Right lobe of liver (tissue), 6 donors: ENCODE results near the gene SH3RF2. TPM values are rescaled to one million over a fixed set of nuclear protein-coding genes. Genes with fewer than 3 reads are reported as not detected.

Experiments
- ATAC-seq, 4 donors: fragments of 200-7000 bp; cut with Tn5 transposase; one replicate each; pipeline ENCODE4 v1.9.1; 2020; ENCODE audit warnings: mild to moderate bottlenecking in 4 of 4, moderate library complexity in 4 of 4
- DNase-seq, 3 donors: peaks; one replicate each; pipeline ENCODE4 v3.0.0-alpha.2; 2020
- H3K27ac ChIP-seq, 3 donors: fragments of 200-600 bp; one replicate each; pipeline ENCODE4 v1.8.0; 2022
- H3K27me3 ChIP-seq, 2 donors: fragments of 200-600 bp; one replicate each; pipeline ENCODE4 v1.8.0; 2022
- H3K36me3 ChIP-seq, 4 donors: fragments of 200-600 bp; sonication (generic) in 1 of 4; one replicate each; pipeline versions ENCODE4 v1.5.1 to v1.8.0; 2017 to 2022; ENCODE audit warnings: control low read depth in 1 of 4
- H3K4me1 ChIP-seq, 4 donors: fragments of 200-600 bp; sonication (generic) in 1 of 4; one replicate each; pipeline versions ENCODE4 v1.5.1 to v1.8.0; 2017 to 2022; ENCODE audit warnings: control low read depth in 1 of 4
- H3K4me3 ChIP-seq, 3 donors: fragments of 200-600 bp; one replicate each; pipeline ENCODE4 v1.8.0; 2022
- H3K9me3 ChIP-seq, 4 donors: fragments of 200-600 bp; sonication (generic) in 1 of 4; one replicate each; pipeline versions ENCODE4 v1.5.1 to v1.8.0; 2017 to 2022; ENCODE audit warnings: control low read depth in 1 of 4
- POLR2A ChIP-seq: fragments of 450-650 bp; IDR thresholded peaks from one replicate; pipeline ENCODE4 v1.6.1; 2017; ENCODE audit warnings: antibody characterized with exemption, mild to moderate bottlenecking
- WGBS: methylation state at CpG from one replicate; pipeline ENCODE4 v1.1.6; 2018; ENCODE audit warnings: low coverage, low lambda C conversion rate; ENCODE audit not compliant: insufficient coverage; ENCODE audit errors: missing lambda C conversion rate; 5-methylcytosine and 5-hydroxymethylcytosine counted together
- intact Hi-C, 2 donors: fragments of 100-400 bp; cut with DNase I; formaldehyde crosslinking; loops; one replicate each; pipeline versions ENCODE4 v1.11.2 to v1.14.1; 2022
- total RNA-seq, 6 experiments: library from RNA; depleted of rRNA in 2 of 6; stranded (reverse); fragments of >200 nt in 2 of 6; fragmentation: NEBNext Ultra II Directional in 3 of 6; extraction: Animal tissue kit (Norgen Biotek cat#: 25700) in 3 of 6; gene quantifications; one replicate each; pipeline versions ENCODE4 v1.1.0 to v1.2.4, GENCODE V29; 2016 to 2023
- TF ChIP-seq, protein P1 (sequence below), 4 donors: fragments of 200-600 bp in 3 of 4; fragments of 450-650 bp in 1 of 4; IDR thresholded peaks; one replicate each; pipeline versions ENCODE4 v1.5.1 to v1.8.0; 2016 to 2022; ENCODE audit warnings: antibody characterized with exemption in 4 of 4, mild to moderate bottlenecking in 2 of 4
- donor health status: DM: no; HTN: yes; CAD: no.
- donor health status: DM: no; HTN: no; CAD: no.
- donor health status: DM: no; HTN: no; CAD: no.
- donor health status: DM: no; HTN: yes; CAD: no.
- donor health status: DM: no; HTN: yes; CAD: no.

SH3RF2 gene
- total RNA-seq, 6 experiments from 2014 or later: 2.7 to 20.6 (median 5.8) TPM

DNA sequence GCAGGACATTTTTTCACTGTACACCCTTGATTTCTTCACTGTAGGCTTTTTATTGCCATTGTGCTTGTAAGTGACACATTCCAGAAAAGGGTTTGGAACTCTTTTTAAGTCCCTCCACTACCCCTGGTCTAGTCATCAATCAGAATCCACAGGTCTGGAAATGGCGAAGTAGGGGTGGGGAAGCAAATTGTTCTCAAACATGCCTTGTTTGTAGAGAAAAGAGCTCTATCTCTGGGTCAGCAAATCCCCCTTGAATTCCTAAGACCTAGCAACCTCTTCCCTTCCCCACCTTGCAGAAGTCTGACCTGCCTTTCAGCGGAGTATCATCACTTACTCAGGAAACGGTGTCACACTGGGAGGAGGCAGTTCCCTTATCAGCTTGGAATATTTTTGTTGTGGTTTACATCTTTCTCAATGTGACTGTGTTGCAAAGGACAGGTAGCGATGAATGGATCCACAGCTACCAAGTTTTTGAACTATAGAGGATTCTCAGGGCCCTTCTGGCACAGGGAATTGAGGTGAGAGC, 3.2 kb downstream of the SH3RF2 start:
- DNase-seq (no peak), ATAC-seq (no peak)
- no peak overlapping the region for H3K27ac ChIP-seq
- H3K4me1 ChIP-seq: peaks cover 0 to 55% (median 13%) of the 10 kb centered on the region in 4 donors
- H3K27me3 ChIP-seq: no peaks in the 10 kb centered on the region
- H3K4me3 ChIP-seq: no peak overlapping the region
- WGBS: 59% methylated on average over 3 of the region's 4 CpGs
- H3K36me3 ChIP-seq: no peaks in the 10 kb centered on the region
- intact Hi-C loops: no loop called here
- no peak for TF ChIP-seq POLR2A
- TF ChIP-seq, protein P1, sequence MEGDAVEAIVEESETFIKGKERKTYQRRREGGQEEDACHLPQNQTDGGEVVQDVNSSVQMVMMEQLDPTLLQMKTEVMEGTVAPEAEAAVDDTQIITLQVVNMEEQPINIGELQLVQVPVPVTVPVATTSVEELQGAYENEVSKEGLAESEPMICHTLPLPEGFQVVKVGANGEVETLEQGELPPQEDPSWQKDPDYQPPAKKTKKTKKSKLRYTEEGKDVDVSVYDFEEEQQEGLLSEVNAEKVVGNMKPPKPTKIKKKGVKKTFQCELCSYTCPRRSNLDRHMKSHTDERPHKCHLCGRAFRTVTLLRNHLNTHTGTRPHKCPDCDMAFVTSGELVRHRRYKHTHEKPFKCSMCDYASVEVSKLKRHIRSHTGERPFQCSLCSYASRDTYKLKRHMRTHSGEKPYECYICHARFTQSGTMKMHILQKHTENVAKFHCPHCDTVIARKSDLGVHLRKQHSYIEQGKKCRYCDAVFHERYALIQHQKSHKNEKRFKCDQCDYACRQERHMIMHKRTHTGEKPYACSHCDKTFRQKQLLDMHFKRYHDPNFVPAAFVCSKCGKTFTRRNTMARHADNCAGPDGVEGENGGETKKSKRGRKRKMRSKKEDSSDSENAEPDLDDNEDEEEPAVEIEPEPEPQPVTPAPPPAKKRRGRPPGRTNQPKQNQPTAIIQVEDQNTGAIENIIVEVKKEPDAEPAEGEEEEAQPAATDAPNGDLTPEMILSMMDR (IDR thresholded peaks at IDR 0.05): no peak
- no peaks in the 10 kb centered on the region for H3K9me3 ChIP-seq

DNA sequence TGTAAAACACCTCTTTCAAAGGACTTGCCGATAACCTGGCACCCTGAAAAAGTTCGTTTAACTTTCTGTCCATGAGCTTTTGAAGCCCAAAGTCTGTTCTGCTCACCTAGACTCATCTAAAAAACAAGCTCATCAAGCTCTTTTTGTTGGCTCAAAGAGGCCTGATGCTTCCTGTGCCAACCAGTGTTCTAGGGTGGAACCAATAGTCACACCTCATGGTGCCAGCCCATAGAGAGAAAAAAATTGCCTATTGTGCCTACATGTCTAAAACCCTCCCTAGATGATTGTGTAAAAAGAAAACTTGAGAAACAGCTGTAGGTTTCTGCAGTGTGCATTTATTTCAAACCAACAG, 4.7 kb downstream of the SH3RF2 start:
- peaks cover 0 to 64% (median 16%) of the 10 kb centered on the region in 4 donors for H3K4me1 ChIP-seq
- no peak for DNase-seq
- no peak for TF ChIP-seq POLR2A
- TF ChIP-seq, protein P1 (IDR thresholded peaks at IDR 0.05): no peak

DNA sequence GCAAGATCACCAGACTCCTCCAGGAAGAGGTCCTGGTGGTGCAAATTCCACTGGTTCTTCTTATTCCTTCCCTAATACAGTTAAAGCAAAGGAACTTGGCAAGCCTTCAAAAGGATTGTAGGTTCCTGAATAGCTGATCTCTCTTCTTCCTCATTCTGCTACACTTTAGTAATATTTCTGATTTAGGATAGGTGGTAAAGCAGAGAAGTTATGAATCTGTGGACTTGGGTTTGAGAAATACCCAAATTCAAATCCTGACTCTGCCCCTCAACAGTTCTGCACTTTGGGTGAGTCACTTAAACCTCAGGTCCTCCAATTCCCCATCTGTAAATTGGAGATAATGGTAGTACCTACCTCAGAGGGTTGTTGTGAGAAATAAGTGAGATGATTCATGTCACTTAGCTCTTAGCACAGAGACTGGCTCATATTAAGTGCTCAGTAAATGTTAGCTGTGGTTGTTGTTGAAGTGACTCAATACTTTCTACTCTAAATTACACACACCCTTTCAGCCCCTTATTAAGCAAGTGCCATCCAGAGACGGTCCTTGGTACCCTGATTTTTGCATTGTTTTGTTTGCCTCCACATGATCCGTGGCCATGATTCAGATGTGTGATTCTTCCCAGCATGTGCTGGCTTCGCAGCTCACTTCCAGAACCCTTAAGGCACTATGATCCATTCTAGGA, 5.2 kb downstream of the SH3RF2 start:
- 63% methylated on average over 3 of the region's 3 CpGs for WGBS
- H3K4me3 ChIP-seq: no peak overlapping the region
- no peak overlapping the region for H3K27ac ChIP-seq
- DNase-seq: no peak
- H3K36me3 ChIP-seq: no peaks in the 10 kb centered on the region
- no peaks in the 10 kb centered on the region for H3K27me3 ChIP-seq
- TF ChIP-seq, protein P1 (IDR thresholded peaks at IDR 0.05): no peak
- no peak for TF ChIP-seq POLR2A
- H3K4me1 ChIP-seq: peaks cover 0 to 68% (median 19%) of the 10 kb centered on the region in 4 donors
- H3K9me3 ChIP-seq: no peaks in the 10 kb centered on the region
- ATAC-seq: no peak
- intact Hi-C loops: no loop called here

More for the DNA sequence above, 4.7 kb downstream of the SH3RF2 start:
- no peak overlapping the region for H3K4me3 ChIP-seq
- no peaks in the 10 kb centered on the region for H3K9me3 ChIP-seq
- no peak overlapping the region for H3K27ac ChIP-seq
- no peaks in the 10 kb centered on the region for H3K36me3 ChIP-seq
- H3K27me3 ChIP-seq: no peaks in the 10 kb centered on the region
- ATAC-seq: no peak
- intact Hi-C loops: no loop called here
- WGBS: no CpG with 5 or more reads among the region's 2 CpGs

DNA sequence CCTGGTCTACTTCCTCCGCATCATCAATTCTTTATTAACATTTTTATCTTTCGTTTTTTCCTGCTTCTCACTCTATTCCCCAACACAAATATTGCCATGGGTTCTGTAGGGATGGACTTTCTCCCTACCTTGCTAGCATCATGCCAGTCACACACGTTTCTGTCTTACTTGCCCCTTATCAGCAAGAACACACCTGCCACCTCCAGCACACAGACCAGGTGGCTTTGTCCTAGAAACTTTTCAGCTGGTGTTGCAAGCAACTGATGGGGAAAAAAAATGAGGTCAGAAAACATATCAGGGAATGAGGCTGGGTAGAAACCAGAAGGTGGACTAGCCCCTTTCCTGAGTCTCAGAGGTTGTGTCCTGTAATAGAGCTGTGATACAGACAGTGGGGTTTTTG, 5.8 kb downstream of the SH3RF2 start:
- WGBS: 32% methylated on average over 3 of the region's 3 CpGs
- no peaks in the 10 kb centered on the region for H3K9me3 ChIP-seq
- TF ChIP-seq POLR2A: no peak
- TF ChIP-seq, protein P1 (IDR thresholded peaks at IDR 0.05): no peak
- H3K4me3 ChIP-seq: no peak overlapping the region
- DNase-seq: peak in 1 of 3 donors; percentile 45
- H3K27me3 ChIP-seq: no peaks in the 10 kb centered on the region
- H3K4me1 ChIP-seq: peaks cover 0 to 69% (median 21%) of the 10 kb centered on the region in 4 donors
- H3K36me3 ChIP-seq: no peaks in the 10 kb centered on the region
- intact Hi-C loops: no loop called here
- H3K27ac ChIP-seq: no peak overlapping the region
- no peak for ATAC-seq
